Endothelial cell (in vitro differentiated cells): Measurements from ENCODE around the gene OCSTAMP. TPM values are rescaled to one million over a fixed set of nuclear protein-coding genes. Genes with fewer than 3 reads are reported as not detected.

ENCODE experiments used
- DNase-seq: peaks from one replicate; pipeline ENCODE4 v3.0.0; 2021; ENCODE audit warnings: low spot score
- H3K27ac Mint-ChIP-seq: one replicate; pipeline ENCODE4 v1.8.0; 2021; ENCODE audit warnings: mixed read lengths, inconsistent platforms; ENCODE audit not compliant: unreplicated experiment
- H3K27me3 Mint-ChIP-seq: one replicate; pipeline ENCODE4 v1.8.0; 2021; ENCODE audit warnings: mild to moderate bottlenecking, moderate library complexity, mixed read lengths, inconsistent platforms; ENCODE audit not compliant: unreplicated experiment
- H3K36me3 Mint-ChIP-seq: one replicate; pipeline ENCODE4 v1.8.0; 2021; ENCODE audit warnings: mild to moderate bottlenecking, low read depth, mixed read lengths, inconsistent platforms; ENCODE audit not compliant: unreplicated experiment
- H3K4me1 Mint-ChIP-seq: one replicate; pipeline ENCODE4 v1.8.0; 2021; ENCODE audit warnings: mild to moderate bottlenecking, mixed read lengths, inconsistent platforms; ENCODE audit not compliant: unreplicated experiment
- H3K4me3 Mint-ChIP-seq: one replicate; pipeline ENCODE4 v1.8.0; 2021; ENCODE audit warnings: mild to moderate bottlenecking, mixed read lengths, inconsistent platforms; ENCODE audit not compliant: unreplicated experiment
- H3K9me3 Mint-ChIP-seq: one replicate; pipeline ENCODE4 v1.8.0; 2021; ENCODE audit warnings: mixed read lengths, inconsistent platforms; ENCODE audit not compliant: unreplicated experiment
- total RNA-seq: library from RNA; stranded (reverse); fragmentation: NEBNext Ultra II Directional; extraction: Animal tissue kit (Norgen Biotek cat#: 25700); gene quantifications from one replicate; pipeline ENCODE4 v1.2.1, GENCODE V29; 2021; ENCODE audit not compliant: unreplicated experiment
- TF ChIP-seq, protein P1 (sequence below): fragments of 200-600 bp; sonication (generic); IDR thresholded peaks from one replicate; pipeline ENCODE4 v1.5.0; 2021; ENCODE audit warnings: antibody characterized with exemption; ENCODE audit not compliant: unreplicated experiment

OCSTAMP gene
- total RNA-seq, 1 donor from 2014 or later: not detected

DNA sequence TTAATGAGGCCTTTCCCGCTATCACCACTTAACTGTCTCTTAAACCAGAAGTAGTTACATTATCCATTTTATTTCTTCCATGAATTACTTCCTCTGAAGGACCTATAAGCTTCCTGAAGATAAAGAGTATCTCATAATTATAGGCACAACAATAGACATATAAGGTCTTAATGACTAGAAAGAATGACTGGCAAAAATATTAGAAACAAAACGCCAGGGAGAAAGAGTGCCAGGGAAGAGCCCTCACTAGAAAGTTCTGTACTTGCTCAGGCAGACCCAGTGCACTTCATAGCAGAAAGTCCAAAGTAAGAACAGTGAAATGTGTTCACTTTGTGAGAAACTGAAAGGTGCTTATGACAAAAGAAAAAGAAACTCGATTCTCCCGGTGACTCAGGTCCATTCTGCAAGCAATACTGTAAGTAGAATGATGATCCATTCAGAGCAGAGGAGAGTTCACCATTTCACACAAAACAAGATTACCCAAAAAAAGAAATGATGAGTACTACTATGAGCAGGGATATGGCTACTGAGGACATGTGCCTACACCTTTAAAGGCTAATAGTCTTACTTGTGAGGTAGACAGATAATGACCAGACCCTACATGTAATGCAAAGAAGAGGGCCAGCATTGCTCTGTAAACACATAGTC lies 42.6 kb downstream of the OCSTAMP start:
- Mint-ChIP-seq H3K4me3 (peak overlapping the region; percentile 54), H3K4me1 (peaks cover 2% of the 10 kb centered on the region), H3K9me3 (peaks cover 18% of the 10 kb centered on the region), H3K27me3 (peaks cover 4% of the 10 kb centered on the region), H3K27ac (no peak overlapping the region), H3K36me3 (peaks cover 71% of the 10 kb centered on the region)
- DNase-seq: no peak
- TF ChIP-seq, protein P1, sequence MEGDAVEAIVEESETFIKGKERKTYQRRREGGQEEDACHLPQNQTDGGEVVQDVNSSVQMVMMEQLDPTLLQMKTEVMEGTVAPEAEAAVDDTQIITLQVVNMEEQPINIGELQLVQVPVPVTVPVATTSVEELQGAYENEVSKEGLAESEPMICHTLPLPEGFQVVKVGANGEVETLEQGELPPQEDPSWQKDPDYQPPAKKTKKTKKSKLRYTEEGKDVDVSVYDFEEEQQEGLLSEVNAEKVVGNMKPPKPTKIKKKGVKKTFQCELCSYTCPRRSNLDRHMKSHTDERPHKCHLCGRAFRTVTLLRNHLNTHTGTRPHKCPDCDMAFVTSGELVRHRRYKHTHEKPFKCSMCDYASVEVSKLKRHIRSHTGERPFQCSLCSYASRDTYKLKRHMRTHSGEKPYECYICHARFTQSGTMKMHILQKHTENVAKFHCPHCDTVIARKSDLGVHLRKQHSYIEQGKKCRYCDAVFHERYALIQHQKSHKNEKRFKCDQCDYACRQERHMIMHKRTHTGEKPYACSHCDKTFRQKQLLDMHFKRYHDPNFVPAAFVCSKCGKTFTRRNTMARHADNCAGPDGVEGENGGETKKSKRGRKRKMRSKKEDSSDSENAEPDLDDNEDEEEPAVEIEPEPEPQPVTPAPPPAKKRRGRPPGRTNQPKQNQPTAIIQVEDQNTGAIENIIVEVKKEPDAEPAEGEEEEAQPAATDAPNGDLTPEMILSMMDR: no peak

DNA sequence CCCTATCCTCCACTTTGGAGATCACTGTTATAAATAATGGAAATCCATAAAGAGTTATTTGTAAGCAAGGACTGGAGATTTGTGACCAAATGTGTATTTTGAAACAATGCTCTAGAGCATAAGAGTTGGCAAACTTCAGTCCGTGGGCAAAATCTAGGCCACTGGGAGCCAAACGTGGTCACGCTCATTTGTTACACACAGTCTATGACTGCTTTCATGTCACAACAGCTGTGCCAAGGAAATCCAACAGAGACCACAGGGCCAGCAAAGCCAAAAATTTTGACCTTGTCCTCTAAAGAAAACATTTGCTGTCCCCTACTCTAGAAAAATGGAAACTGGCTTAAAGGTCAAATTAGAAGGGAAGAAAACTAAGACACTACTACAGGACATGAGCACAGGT lies 44.9 kb downstream of the OCSTAMP start:
- TF ChIP-seq, protein P1: no peak
- peaks cover 80% of the 10 kb centered on the region for H3K36me3 Mint-ChIP-seq
- no peak for DNase-seq

DNA sequence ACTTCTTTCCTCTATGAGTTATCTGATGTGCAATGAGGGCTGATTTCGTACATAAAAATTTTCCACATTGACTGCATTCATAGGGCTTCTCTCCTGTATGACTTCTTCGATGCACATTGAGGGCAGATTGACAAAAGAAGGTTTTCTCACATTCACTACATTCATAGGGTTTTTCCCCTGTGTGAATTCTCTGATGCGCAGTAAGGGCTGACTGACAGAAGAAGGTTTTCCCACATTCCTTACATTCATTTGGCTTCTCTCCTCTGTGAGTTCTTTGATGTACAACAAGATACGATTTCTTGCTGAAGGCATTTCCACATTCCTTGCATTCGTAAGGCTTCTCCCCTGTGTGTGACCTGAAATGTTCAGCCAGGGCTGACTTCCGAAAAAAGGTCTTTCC lies 48.5 kb downstream of the OCSTAMP start:
- peak overlapping the region; percentile 82 for H3K4me3 Mint-ChIP-seq
- peaks cover 88% of the 10 kb centered on the region for H3K36me3 Mint-ChIP-seq
- peaks cover 37% of the 10 kb centered on the region for H3K9me3 Mint-ChIP-seq
- no peak overlapping the region for H3K27ac Mint-ChIP-seq
- no peaks in the 10 kb centered on the region for H3K27me3 Mint-ChIP-seq
- TF ChIP-seq, protein P1: no peak
- DNase-seq: no peak
- H3K4me1 Mint-ChIP-seq: no peaks in the 10 kb centered on the region

More for the DNA sequence above, 44.9 kb downstream of the OCSTAMP start:
- no peak overlapping the region for H3K27ac Mint-ChIP-seq
- peaks cover 4% of the 10 kb centered on the region for H3K27me3 Mint-ChIP-seq
- H3K4me3 Mint-ChIP-seq: peak overlapping the region; percentile 17
- peaks cover 37% of the 10 kb centered on the region for H3K9me3 Mint-ChIP-seq
- H3K4me1 Mint-ChIP-seq: peaks cover 2% of the 10 kb centered on the region

DNA sequence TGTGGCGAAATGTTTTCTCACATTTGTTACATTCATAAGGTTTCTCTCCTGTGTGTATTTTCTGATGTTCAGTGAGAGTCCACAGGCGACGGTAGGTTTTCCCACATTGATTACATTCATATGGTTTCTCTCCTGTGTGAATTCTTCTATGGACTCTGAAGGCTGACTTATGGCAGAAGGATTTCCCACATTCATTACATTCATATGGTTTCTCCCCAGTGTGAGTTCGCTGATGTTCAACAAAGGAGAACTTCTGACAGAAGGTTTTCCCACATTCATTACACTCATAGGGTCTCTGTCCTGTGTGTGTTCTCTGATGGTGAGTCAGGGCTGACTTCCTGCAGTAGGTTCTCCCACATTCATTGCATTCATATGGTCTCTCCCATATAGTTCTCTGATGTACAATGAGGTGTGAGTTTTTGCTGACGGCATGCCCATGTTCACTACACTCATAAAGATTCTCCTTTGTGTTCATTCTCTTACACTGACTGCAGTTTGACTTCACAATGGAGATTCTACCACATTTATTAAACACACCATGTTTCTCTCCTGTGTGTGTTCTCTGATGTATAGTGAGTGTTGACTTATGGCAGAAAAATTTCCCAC lies 49.0 kb downstream of the OCSTAMP start:
- Mint-ChIP-seq H3K4me3 (peak overlapping the region; percentile 82), H3K27me3 (no peaks in the 10 kb centered on the region), H3K36me3 (peaks cover 91% of the 10 kb centered on the region), H3K27ac (no peak overlapping the region), H3K9me3 (peaks cover 37% of the 10 kb centered on the region), H3K4me1 (no peaks in the 10 kb centered on the region)
- DNase-seq: no peak
- TF ChIP-seq, protein P1: no peak

- peaks cover 26% of the 10 kb centered on the region for H3K36me3 Mint-ChIP-seq
- no peaks in the 10 kb centered on the region for H3K27me3 Mint-ChIP-seq
- DNase-seq: no peak
- H3K4me1 Mint-ChIP-seq: no peaks in the 10 kb centered on the region
- H3K9me3 Mint-ChIP-seq: no peaks in the 10 kb centered on the region
- H3K4me3 Mint-ChIP-seq: no peak overlapping the region
- H3K27ac Mint-ChIP-seq: no peak overlapping the region
- TF ChIP-seq, protein P1: no peak
These were observed 56.4 kb downstream of the OCSTAMP start for GRCh38 chr20:46494077-46494476.
